Measurements from ENCODE around the gene MARF1.

DNA sequence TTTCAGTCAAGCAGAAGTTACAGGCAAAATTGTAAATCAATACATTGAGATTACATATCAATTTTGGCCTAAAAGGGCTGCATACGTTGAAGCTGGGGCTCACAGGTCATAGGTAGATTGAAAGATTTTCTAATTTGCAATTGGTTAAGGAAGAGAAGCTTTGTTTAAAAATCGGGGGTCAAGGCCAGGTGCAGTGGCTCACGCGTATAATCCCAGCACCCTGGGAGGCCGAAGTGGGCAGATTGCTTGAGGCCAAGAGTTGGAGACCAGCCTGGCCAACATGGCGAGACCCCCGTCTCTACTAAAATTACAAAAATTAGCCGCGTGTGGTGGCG is 68.4 kb downstream of the MARF1 start:
- TF ChIP-seq ZNF274 (IDR thresholded peaks at IDR 0.05; ENCODE audit: low read depth, low read length) (no peak), YY1 (IDR thresholded peaks at IDR 0.05; ENCODE audit: insufficient read depth, insufficient read length) (no peak), SUZ12 (IDR thresholded peaks at IDR 0.05; ENCODE audit: extremely low read depth, insufficient read depth, insufficient read length) (no peak)

All from NT2/D1 (cell line).